H54 (cell line): Measurements from ENCODE around the gene PRR20C.
"Not testable (repeated sequence)": the region's sequence is repeated elsewhere in the genome, so short reads cannot be mapped to it uniquely, and the experiment has no call there.

Experiments used
- DNase-seq: peaks from one replicate; pipeline ENCODE4 v3.0.0; 2011; ENCODE audit warnings: low spot score, mixed read lengths; ENCODE audit not compliant: insufficient read length
- FAIRE-seq: peaks from 3 replicates; lab custom pipeline; 2011; peaks lifted over from hg19 to GRCh38; lab: Jason Lieb, UNC
- POLR2A ChIP-seq: IDR thresholded peaks from 2 replicates; pipeline ENCODE4 v1.6.1; 2011; ENCODE audit warnings: low read depth, mild to moderate bottlenecking, low read length

PRR20C gene

GRCh38 chr13:57153761-57154160, at the start of gene PRR20C:
Gene PRR20C, plus strand, starts transcription at chr13:57154061. Its CDS starts 387 bp downstream, at chr13:57154448.
- not testable (repeated sequence) for FAIRE-seq

GRCh38 chr13:57114945-57115344, 38.9 kb upstream of the PRR20C start:
- TF ChIP-seq POLR2A: no peak
- no peak for DNase-seq
- FAIRE-seq: no peak

More at GRCh38 chr13:57153761-57154160, at the start of gene PRR20C:
- DNase-seq: not testable (repeated sequence)

- DNase-seq: no peak
- no peak for TF ChIP-seq POLR2A
- FAIRE-seq: no peak
Measured at GRCh38 chr13:57123681-57124080, 30.2 kb upstream of the PRR20C start.

- no peak for TF ChIP-seq POLR2A
- no peak for FAIRE-seq
- no peak for DNase-seq
Measured at GRCh38 chr13:57128909-57129308, 25.0 kb upstream of the PRR20C start.

GRCh38 chr13:57136093-57136492, 17.8 kb upstream of the PRR20C start:
- FAIRE-seq (no peak), DNase-seq (no peak)
- TF ChIP-seq POLR2A: no peak

- DNase-seq: no peak
- TF ChIP-seq POLR2A: no peak
- FAIRE-seq: no peak
Measured at GRCh38 chr13:57137585-57137984, 16.3 kb upstream of the PRR20C start.

- TF ChIP-seq POLR2A: no peak
- DNase-seq: no peak
- FAIRE-seq: no peak
Measured at GRCh38 chr13:57138988-57139387, 14.9 kb upstream of the PRR20C start.

GRCh38 chr13:57139781-57140180, 14.1 kb upstream of the PRR20C start:
- FAIRE-seq, DNase-seq: not testable (repeated sequence)

GRCh38 chr13:57140235-57140968, 13.5 kb upstream of the PRR20C start, which contains the start of gene PRR20A:
Gene PRR20A, plus strand, starts transcription at chr13:57140918. Its CDS starts 387 bp downstream, at chr13:57141305.
- DNase-seq, FAIRE-seq: not testable (repeated sequence)

- DNase-seq, FAIRE-seq: not testable (repeated sequence)
Measured at GRCh38 chr13:57147188-57147587, 6.7 kb upstream of the PRR20C start, which contains the start of gene PRR20B. Gene PRR20B, plus strand, starts transcription at chr13:57147488. Its CDS starts 387 bp downstream, at chr13:57147875.

GRCh38 chr13:57148106-57148505, 5.8 kb upstream of the PRR20C start:
- not testable (repeated sequence) for FAIRE-seq, DNase-seq

GRCh38 chr13:57160332-57160731, 6.5 kb downstream of the PRR20C start, which contains the start of gene PRR20D:
Gene PRR20D, plus strand, starts transcription at chr13:57160632. Its CDS starts 387 bp downstream, at chr13:57161019.
- not testable (repeated sequence) for FAIRE-seq, DNase-seq

GRCh38 chr13:57166897-57167296, 13.0 kb downstream of the PRR20C start, which contains the start of gene PRR20E:
Gene PRR20E, plus strand, starts transcription at chr13:57167197. Its CDS starts 387 bp downstream, at chr13:57167584.
- not testable (repeated sequence) for FAIRE-seq, DNase-seq

GRCh38 chr13:57191667-57192066, 37.8 kb downstream of the PRR20C start:
- TF ChIP-seq POLR2A: no peak
- FAIRE-seq (no peak), DNase-seq (no peak)
